ENCODE measurements around the gene DCAF6.

DNA sequence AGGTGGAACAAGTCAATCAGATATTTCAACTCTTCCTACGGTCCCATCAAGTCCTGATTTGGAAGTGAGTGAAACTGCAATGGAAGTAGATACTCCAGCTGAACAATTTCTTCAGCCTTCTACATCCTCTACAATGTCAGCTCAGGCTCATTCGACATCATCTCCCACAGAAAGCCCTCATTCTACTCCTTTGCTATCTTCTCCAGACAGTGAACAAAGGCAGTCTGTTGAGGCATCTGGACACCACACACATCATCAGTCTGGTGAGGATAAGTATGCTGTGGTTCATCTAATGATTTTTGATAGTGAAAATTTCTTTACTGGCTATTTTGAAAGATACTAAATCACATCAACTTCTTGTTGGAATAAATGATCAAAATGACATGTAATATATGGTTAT is 68.0 kb downstream of the DCAF6 start:
- no peak for TF ChIP-seq TAF1 (IDR thresholded peaks at IDR 0.05; ENCODE audit: borderline replicate concordance, low read depth, low read length)
- no peak for TF ChIP-seq POLR2A (IDR thresholded peaks at IDR 0.05; ENCODE audit: low read depth, low read length)
